ENCODE results near the gene TSHB.
A peak's percentile ranks its signal among the peaks of the same experiment; 100 is the strongest.

Gene TSHB

DNA sequence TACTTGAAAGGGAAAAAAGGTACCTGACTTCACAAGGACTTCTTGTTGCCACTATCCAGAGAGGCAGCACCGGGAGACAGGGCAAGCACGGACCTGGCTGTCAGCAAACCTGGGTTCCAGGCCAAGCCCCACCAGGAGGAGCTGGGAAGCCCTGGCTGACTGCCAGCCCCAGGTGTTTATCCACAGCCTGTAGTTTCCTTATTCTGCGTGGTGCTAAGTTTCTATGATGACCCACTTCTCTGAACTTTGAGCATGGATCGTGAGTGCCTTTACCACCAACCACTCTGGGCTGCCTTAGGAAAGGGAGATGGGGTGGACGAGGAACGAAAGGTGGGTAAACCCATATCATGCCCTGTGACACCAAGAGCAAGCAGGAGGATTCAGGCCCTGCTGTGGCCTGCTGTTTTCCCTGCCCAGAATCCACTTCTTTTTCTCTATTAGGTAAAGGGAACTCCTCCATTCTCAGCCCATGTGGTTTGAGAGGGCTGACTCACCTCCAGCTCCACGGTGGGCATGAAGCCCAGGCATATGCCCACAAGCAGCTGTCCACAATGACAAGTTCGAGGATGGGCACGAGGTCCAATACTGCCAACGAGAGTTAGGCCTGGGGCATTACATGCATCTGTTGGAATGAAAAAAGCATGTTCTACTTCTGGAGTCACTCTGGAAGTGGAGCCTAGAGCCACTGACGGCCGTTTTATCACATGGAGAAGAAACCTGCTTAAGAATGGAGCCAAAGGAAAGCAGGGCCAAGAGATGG is 39.4 kb downstream of the TSHB start:
- TF ChIP-seq POLR2A (IDR thresholded peaks at IDR 0.05; ENCODE audit: low read depth, low read length): no peak
- FAIRE-seq (peak; percentile 96), DNase-seq (ENCODE audit: insufficient read length, low spot score) (peak; percentile 51)

DNA sequence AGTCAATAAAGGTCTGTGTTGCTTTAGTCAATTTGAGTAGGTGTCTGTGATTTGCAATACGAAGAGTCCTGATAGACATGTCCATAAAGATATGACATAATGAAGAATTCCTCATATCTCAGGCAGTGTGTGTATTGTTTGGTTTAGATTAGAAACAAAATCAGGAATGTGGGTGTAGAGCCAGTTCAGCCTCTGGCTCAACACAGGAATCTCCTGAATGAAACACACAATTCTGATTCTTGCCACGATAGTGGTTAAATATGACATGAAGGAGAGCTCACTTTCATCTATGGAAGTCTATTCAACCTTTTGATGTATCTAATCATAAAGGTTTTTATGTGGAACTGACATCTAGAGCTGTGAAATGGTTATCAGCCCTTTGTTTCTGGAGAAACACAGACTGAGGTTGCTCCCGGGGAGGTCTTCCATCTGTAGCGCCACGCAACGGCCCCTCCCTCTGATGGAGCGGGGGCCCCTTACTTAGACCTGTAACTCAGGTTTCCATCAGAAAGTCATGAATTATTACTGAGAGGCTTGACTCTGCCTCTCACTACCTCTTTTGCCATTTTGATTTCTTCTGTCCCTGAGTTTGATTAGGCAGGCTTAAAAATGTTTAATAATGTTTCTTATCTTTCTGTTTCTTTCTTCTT is 40.2 kb downstream of the TSHB start:
- FAIRE-seq (no peak), DNase-seq (ENCODE audit: insufficient read length, low spot score) (no peak)
- no peak for TF ChIP-seq POLR2A (IDR thresholded peaks at IDR 0.05; ENCODE audit: low read depth, low read length)

GRCh38 chr1:115071012-115071664 is 41.5 kb downstream of the TSHB start:
- TF ChIP-seq POLR2A (IDR thresholded peaks at IDR 0.05; ENCODE audit: low read depth, low read length): no peak
- DNase-seq (ENCODE audit: insufficient read length, low spot score): no peak
- FAIRE-seq: no peak

- FAIRE-seq (no peak), DNase-seq (ENCODE audit: insufficient read length, low spot score) (no peak)
- TF ChIP-seq POLR2A (IDR thresholded peaks at IDR 0.05; ENCODE audit: low read depth, low read length): no peak
Observed at GRCh38 chr1:115073298-115074087, 43.9 kb downstream of the TSHB start.

GRCh38 chr1:115074839-115075534 is 45.4 kb downstream of the TSHB start:
- no peak for TF ChIP-seq POLR2A (IDR thresholded peaks at IDR 0.05; ENCODE audit: low read depth, low read length)
- FAIRE-seq (no peak), DNase-seq (ENCODE audit: insufficient read length, low spot score) (no peak)

DNA sequence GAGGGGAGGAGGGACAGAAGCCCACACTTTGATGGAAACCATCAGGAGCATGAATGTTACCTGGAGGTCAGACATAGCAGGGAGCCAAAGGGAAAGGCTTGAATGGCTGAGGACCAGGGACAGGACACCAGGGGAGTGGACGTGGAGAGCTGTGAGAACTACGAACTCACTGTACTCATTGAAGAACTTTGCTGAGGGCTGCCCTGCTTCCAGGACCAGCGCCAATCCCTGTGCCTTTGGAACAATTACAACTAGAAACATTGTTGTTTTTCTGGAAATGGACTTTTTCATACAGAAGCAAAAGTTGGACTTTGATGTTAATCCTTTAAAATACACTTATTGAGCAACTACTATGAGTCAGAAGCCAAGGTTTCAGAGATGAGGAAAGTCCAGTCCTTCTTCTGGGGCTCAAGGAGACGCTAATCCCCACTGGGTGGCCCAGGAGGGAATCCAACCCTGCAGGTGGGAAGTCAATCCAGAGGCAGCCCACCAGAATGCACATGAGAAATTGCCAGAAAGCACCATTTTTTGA is 46.8 kb downstream of the TSHB start:
- no peak for TF ChIP-seq POLR2A (IDR thresholded peaks at IDR 0.05; ENCODE audit: low read depth, low read length)
- FAIRE-seq (no peak), DNase-seq (ENCODE audit: insufficient read length, low spot score) (no peak)

GRCh38 chr1:115077286-115077983 is 47.8 kb downstream of the TSHB start:
- DNase-seq (ENCODE audit: insufficient read length, low spot score): no peak
- no peak for TF ChIP-seq POLR2A (IDR thresholded peaks at IDR 0.05; ENCODE audit: low read depth, low read length)
- no peak for FAIRE-seq

GRCh38 chr1:115077984-115078330 is 48.3 kb downstream of the TSHB start:
- FAIRE-seq (no peak), DNase-seq (ENCODE audit: insufficient read length, low spot score) (no peak)
- no peak for TF ChIP-seq POLR2A (IDR thresholded peaks at IDR 0.05; ENCODE audit: low read depth, low read length)

DNA sequence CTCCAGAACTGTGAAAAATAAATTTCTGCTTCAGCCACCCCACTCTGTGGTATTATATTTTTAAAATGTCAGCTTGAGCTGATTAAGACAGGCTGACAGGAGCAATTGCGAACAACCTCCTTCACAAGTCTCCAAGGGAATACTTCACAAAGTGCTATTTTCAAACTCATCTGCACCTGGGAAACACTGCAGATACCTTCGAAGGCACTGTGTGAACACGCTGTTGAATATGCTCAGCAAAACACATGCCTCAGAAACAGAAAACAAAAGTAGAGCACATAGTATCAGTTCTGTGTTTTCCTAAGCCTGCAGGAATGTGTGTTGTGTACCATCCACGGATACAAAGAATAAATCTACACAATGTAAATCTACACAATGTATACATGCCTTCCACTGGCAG is 49.1 kb downstream of the TSHB start:
- TF ChIP-seq POLR2A (IDR thresholded peaks at IDR 0.05; ENCODE audit: low read depth, low read length): no peak
- no peak for DNase-seq (ENCODE audit: insufficient read length, low spot score)
- FAIRE-seq: no peak

DNA sequence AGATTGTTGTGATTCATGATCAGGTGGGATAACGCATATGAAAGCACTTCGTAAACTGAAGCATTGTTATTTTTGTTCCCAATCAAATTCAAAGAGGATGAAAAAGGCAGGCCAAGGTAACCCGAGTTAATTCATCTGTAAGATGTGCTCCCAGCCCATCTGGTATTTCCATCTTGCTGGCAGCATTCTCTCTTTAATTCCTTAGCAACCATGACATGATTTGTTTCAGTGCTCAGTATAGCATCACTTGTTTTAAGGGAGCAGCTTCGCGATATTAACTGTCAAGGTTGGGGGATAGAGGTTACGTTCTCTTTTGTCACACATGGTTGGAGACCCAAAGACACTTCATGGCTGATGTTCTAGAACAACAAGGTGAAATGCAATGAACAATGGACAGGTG is 53.3 kb downstream of the TSHB start:
- no peak for FAIRE-seq
- TF ChIP-seq POLR2A (IDR thresholded peaks at IDR 0.05; ENCODE audit: low read depth, low read length): no peak
- DNase-seq (ENCODE audit: insufficient read length, low spot score): no peak

Data from H54 (cell line).